Stimulated activated naive B cell treated with anti-CD40 and anti-IgM and Interleukin-4, amounts not matched to agents 10 μg/mL and 1 μg/mL and 100 μg/mL, for 72 hours (primary cell): ENCODE data around the gene CMTM3.

ENCODE experiments used
- ATAC-seq, 2 donors: fragments of 150-1000 bp; cut with Tn5 transposase; replicated peaks; 2 replicates each; pipeline ENCODE4 v1.10.0; 2021; ENCODE audit warnings: moderate library complexity in 1 of 2
- DNase-seq: peaks from one replicate; pipeline ENCODE4 v3.0.0; 2021
- H3K27ac Mint-ChIP-seq: one replicate; pipeline ENCODE4 v1.8.0; 2022; ENCODE audit warnings: mild to moderate bottlenecking, mixed read lengths
- H3K27me3 Mint-ChIP-seq, 2 donors: one replicate each; pipeline ENCODE4 v1.8.0; 2022; ENCODE audit warnings: mixed read lengths in 2 of 2
- H3K36me3 Mint-ChIP-seq, 2 donors: one replicate each; pipeline ENCODE4 v1.8.0; 2022; ENCODE audit warnings: mixed read lengths in 2 of 2, mild to moderate bottlenecking in 1 of 2
- H3K4me1 Mint-ChIP-seq, 2 donors: one replicate each; pipeline ENCODE4 v1.8.0; 2022; ENCODE audit warnings: mixed read lengths in 2 of 2, mild to moderate bottlenecking in 1 of 2
- H3K4me3 Mint-ChIP-seq, 2 donors: one replicate each; pipeline ENCODE4 v1.8.0; 2022; ENCODE audit warnings: mild to moderate bottlenecking in 2 of 2, mixed read lengths in 2 of 2, moderate library complexity in 1 of 2
- H3K9me3 Mint-ChIP-seq, 2 donors: one replicate each; pipeline ENCODE4 v1.8.0; 2022; ENCODE audit warnings: mixed read lengths in 2 of 2, mild to moderate bottlenecking in 1 of 2

Gene CMTM3

DNA sequence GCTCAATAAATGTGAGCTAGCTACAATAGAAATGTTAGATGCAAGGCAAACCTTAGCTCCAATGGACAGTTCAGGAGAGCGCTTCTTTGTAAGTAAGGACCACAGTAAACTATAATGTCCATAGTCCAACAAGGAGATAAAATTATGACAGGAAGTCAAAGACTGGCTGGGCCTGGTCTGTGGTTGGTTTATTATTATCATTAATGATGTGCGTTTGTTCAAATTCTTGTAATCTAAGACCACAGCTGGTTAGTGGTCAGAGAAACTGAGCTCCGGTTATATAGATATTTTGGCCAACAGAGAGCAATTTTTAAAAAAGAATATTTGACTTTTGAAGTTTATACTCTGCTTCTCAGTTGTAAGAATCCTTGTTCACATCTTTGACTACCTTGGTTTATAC lies 30.0 kb upstream of the CMTM3 start:
- peaks cover 34 to 37% of the 10 kb centered on the region in 2 donors for H3K27me3 Mint-ChIP-seq
- DNase-seq (no peak), ATAC-seq (no peak)
- peaks cover 17 to 24% of the 10 kb centered on the region in 2 donors for H3K4me1 Mint-ChIP-seq
- H3K9me3 Mint-ChIP-seq: no peaks in the 10 kb centered on the region
- no peak overlapping the region for H3K27ac Mint-ChIP-seq
- peaks cover 0 to 5% of the 10 kb centered on the region in 2 donors for H3K36me3 Mint-ChIP-seq
- H3K4me3 Mint-ChIP-seq: no peak overlapping the region

DNA sequence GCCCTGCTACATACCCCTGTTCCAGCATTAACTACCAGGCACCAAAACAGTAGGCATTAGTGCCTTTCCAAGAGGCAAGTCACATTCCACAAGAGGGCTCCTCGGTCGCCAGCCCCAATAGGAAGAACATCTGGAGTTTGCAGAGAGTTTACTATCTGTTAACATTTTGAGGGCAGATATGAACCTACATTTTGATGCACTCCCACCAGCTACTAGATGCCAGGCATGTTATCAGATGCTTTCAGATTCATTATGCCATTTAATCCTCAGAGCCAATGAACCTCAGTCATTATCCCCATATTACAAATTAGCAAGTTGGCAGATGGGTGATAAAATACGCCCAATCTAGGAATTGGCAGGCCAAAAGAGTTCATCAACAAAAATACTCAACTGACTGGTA lies 29.4 kb upstream of the CMTM3 start:
- H3K36me3 Mint-ChIP-seq: peaks cover 0 to 5% of the 10 kb centered on the region in 2 donors
- H3K4me3 Mint-ChIP-seq: no peak overlapping the region
- H3K27ac Mint-ChIP-seq: no peak overlapping the region
- peaks cover 17 to 25% of the 10 kb centered on the region in 2 donors for H3K4me1 Mint-ChIP-seq
- peaks cover 39 to 43% of the 10 kb centered on the region in 2 donors for H3K27me3 Mint-ChIP-seq
- DNase-seq (no peak), ATAC-seq (no peak)
- no peaks in the 10 kb centered on the region for H3K9me3 Mint-ChIP-seq

DNA sequence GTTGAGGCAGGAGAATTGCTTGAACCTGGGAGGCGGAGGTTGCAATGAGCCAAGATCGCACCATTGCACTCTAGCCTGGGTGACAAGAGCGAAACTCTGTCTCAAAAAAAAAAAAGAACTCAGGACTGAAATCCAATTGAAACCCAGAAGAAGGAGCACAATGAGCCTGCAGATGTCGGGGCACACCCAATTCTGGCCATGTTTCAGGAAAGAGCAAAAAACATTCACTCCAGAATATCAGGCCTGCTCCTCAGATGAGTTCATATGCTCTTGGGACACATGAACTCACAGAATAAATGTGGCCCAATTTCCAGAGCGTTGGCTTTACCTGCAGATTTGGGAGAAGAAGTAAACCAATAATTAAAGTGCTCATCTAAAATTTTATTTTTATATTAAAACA lies 28.2 kb upstream of the CMTM3 start:
- Mint-ChIP-seq H3K27me3 (peaks cover 42 to 52% of the 10 kb centered on the region in 2 donors), H3K9me3 (no peaks in the 10 kb centered on the region), H3K4me3 (no peak overlapping the region), H3K27ac (no peak overlapping the region), H3K4me1 (peaks cover 23 to 25% of the 10 kb centered on the region in 2 donors), H3K36me3 (peaks cover 0 to 5% of the 10 kb centered on the region in 2 donors)
- ATAC-seq: no peak
- no peak for DNase-seq

DNA sequence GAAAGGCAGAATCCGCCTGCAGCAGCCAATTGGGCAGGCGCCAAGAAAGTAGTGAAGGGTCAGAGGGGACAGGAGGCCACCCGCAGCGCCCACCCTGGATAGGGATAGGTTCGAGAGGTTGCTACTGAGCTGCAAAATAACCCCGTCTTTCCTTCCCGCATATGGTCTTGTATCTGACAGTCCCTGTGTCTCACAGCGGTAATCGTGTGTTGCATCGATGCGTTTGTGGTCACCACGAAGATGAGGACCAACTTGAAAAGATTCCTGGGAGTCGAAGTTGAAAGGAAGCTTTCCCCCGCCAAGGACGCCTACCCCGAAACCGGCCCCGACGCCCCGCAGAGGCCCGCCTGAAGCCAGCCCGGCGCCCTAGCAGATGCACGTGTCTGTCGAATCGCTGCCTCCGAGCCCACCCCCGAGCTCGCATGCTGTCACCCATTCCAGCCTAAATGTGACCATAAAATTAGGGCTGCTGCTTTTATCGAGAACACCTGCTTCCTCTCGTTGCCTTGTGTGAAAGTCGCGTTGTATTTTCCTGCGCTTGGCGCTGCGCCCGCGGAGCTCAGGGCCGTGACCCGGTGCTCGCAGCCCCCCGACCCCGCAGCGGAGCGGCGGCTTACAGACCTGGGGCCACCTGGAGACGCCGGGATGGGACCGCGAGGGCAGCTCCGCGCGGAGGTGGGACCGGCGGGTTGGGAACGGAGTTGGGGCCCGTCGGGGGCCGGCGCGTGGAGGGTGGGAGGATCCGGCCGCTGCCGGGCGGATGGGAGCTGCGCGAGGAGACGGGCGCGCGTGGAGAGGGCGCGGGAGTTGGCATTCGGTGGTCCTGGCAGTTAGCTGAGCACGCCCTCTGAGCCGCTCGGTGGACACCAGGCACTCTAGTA lies 25.6 kb upstream of the CMTM3 start, which contains the start of gene CMTM2:
TSS of gene CMTM2 (plus strand) at position 813 of the 881 bp plus-strand sequence. CDS start 145 bp downstream, outside the sequence.
- Mint-ChIP-seq H3K36me3 (no peaks in the 10 kb centered on the region), H3K4me3 (peak within 1 kb of the TSS; percentile 71 to 73), H3K27me3 (peaks cover 50 to 60% of the 10 kb centered on the region in 2 donors), H3K9me3 (peaks cover 0 to 1% of the 10 kb centered on the region in 2 donors), H3K4me1 (peaks cover 17 to 22% of the 10 kb centered on the region in 2 donors), H3K27ac (no peak within 1 kb of the TSS)
- DNase-seq: no peak
- ATAC-seq: peak; percentile 34 to 58

DNA sequence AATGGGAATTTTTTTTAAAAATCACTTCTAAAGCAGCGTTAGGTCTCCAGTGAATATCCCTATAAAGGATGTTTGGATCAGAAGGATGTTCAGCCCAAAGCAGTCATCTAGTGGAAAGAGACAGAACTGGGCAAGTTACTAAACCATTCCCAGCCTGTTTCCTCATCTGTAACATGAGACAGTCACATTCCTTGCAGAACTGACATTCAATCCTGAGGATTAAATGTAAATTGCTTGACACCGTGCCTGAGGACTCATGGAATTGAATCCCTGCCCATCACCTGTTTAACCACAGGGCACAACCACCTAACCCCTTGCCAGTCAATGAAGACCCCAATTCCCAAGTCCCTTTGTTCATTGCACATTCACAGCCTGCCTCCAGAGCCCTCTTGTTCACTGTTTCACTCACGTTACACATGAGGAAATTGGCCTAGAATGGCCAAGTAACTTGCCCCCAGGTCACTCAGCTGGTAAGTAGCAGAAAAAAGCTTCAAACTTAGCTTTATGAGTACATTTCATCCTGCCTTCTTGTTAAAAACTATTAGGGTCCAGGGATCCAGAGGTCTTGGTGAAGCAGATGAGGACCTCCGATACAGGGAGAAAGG lies 23.8 kb upstream of the CMTM3 start:
- ATAC-seq (no peak), DNase-seq (no peak)
- Mint-ChIP-seq H3K9me3 (peaks cover 0 to 1% of the 10 kb centered on the region in 2 donors), H3K4me1 (peaks cover 21% of the 10 kb centered on the region in 2 donors), H3K27me3 (peaks cover 59 to 62% of the 10 kb centered on the region in 2 donors), H3K27ac (no peak overlapping the region), H3K36me3 (no peaks in the 10 kb centered on the region), H3K4me3 (no peak overlapping the region)

DNA sequence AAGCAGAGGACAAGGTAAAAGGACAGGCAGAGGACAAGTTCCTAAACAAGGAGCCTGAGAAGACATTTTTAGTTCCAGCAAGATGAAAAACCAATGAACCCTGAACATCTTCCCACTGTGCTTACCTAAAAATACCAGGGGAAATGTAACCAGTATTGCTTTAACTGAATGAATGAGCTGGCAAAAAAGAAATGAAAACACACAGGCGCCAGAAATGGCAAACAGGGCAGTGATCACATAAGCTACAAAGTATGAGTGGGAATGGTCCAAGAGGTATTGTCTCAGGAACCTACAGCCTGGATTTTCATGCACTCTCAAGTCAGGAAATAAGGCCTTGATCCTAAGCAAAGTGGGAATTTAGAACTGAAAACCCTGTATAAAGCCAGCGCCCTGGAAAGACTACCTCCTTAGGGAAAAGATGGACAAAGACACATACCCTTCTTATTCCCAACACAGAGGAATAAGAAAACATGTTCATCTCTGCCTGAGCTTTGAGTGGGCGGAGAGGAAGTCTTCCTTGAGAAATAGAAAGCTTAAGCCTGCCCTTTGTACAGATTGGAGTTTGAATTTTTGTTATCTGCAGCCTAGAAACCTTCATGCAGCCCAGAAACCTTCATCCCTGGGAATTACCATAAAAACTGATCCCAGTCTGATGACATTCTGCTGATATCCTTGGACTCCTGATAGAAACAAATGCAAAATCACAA lies 23.1 kb upstream of the CMTM3 start:
- peak in 1 of 2 donors; percentile 16 for ATAC-seq
- Mint-ChIP-seq H3K9me3 (peaks cover 0 to 1% of the 10 kb centered on the region in 2 donors), H3K27me3 (peaks cover 60 to 62% of the 10 kb centered on the region in 2 donors), H3K36me3 (no peaks in the 10 kb centered on the region), H3K27ac (no peak overlapping the region), H3K4me1 (peaks cover 26 to 28% of the 10 kb centered on the region in 2 donors), H3K4me3 (no peak overlapping the region)
- no peak for DNase-seq

DNA sequence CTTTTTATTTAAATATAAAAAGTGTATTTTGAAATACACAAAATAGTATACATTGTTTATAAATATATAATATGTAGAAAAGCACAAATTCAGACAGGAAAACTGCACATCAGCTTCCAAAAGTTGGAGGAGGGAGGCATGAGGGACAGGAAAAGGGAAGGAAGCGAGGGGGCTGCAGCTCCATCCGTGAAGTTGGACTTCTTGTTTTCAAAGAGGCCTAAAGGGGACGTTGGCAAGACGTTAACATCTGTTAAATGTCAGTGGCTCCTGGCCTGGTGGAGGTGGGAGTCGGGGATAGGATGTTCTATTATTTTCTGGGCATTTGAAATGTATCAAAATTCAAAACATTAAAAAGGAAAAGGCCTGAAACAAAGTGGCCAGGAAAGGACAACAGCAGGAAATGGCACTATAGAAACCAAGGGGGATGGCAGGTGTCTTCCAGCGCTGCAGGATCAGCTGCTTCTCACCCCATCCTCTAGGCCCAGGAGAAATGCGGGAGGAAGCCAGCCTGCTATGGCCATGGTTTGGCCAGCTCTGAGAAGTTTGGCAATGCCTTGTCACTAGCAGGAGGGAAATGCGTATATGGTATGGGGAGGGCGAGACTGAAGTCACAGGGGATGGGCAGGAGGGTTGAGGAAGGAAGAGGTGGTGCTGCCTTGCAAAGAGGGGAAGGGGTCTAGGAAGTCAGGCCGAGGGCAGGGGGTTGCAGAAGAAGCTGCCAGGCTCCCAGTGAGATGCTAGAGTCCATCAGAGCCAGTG lies 18.8 kb upstream of the CMTM3 start:
- Mint-ChIP-seq H3K4me3 (peak overlapping the region in 1 of 2 donors; percentile 3), H3K27me3 (peaks cover 26 to 37% of the 10 kb centered on the region in 2 donors), H3K4me1 (peaks cover 33 to 50% of the 10 kb centered on the region in 2 donors), H3K36me3 (no peaks in the 10 kb centered on the region), H3K9me3 (peaks cover 0 to 1% of the 10 kb centered on the region in 2 donors), H3K27ac (peak overlapping the region; percentile 47)
- ATAC-seq (no peak), DNase-seq (no peak)

DNA sequence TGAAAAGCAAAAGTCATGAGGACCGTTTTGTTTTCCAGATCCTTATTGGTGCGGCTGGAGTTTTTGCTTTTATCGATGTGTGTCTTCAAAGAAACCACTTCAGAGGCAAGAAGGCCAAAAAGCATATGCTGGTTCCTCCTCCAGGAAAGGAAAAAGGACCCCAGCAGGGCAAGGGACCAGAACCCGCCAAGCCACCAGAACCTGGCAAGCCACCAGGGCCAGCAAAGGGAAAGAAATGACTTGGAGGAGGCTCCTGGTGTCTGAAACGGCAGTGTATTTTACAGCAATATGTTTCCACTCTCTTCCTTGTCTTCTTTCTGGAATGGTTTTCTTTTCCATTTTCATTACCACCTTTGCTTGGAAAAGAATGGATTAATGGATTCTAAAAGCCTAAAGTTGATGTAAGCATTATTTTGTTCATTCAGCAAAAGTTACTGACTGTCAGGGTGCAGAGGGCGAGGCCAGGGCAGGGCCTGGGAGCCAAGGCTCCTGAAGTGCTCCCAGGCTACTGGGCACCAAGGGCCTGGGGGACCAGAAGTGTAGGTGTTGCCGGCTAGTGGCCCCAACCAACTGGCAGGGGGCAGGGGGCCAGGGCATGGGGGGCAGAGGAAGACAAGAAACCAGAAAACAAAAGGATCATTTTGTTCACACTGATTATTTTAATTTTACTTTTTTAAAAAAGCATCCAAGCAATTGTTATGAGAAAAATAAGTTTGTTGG lies 16.5 kb upstream of the CMTM3 start:
- DNase-seq (no peak), ATAC-seq (no peak)
- Mint-ChIP-seq H3K27ac (no peak overlapping the region), H3K4me3 (peak overlapping the region in 1 of 2 donors; percentile 76), H3K36me3 (no peaks in the 10 kb centered on the region), H3K9me3 (no peaks in the 10 kb centered on the region), H3K4me1 (peaks cover 26 to 52% of the 10 kb centered on the region in 2 donors), H3K27me3 (peaks cover 17 to 38% of the 10 kb centered on the region in 2 donors)

DNA sequence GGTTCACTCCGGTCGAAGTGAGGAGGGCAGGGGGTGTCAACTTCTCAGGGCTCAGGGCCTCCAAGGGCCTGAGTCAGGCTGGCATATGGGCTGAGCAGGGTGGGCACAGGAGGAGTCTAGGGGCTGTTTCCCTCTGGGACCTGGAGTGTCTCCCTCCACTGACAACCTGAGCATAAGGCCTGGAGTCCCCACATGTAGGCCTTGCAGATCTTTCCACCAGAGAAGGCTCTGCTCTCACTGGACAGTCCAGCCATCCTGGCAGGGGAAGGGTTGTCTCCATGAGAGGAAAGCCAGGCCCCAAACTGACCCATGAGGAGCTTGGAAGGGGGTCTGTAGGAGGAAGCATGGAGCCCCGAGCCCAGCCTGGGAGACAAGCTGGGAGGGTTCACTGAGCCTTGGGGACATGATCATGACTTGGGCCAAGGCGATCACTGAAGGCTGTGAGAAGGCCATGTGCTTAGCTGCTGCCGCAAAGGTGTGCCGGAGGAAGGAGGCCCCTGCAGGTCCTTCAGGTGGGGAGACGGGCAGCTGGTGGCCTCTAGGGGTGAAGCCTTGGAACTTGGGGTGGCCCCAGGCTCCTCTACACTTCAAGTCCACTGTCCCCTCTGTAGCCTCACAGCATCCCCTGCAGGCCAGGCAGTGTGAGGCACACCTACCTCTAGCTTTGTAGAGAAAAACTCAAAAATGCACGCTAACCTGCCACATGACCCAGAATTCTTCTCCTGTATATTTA lies 15.4 kb upstream of the CMTM3 start:
- H3K27ac Mint-ChIP-seq: no peak overlapping the region
- peak overlapping the region; percentile 49 to 50 for H3K4me3 Mint-ChIP-seq
- peak; percentile 90 to 94 for ATAC-seq
- DNase-seq: no peak
- H3K9me3 Mint-ChIP-seq: peaks cover 0 to 2% of the 10 kb centered on the region in 2 donors
- H3K27me3 Mint-ChIP-seq: peaks cover 17 to 38% of the 10 kb centered on the region in 2 donors
- peaks cover 26 to 53% of the 10 kb centered on the region in 2 donors for H3K4me1 Mint-ChIP-seq
- no peaks in the 10 kb centered on the region for H3K36me3 Mint-ChIP-seq

DNA sequence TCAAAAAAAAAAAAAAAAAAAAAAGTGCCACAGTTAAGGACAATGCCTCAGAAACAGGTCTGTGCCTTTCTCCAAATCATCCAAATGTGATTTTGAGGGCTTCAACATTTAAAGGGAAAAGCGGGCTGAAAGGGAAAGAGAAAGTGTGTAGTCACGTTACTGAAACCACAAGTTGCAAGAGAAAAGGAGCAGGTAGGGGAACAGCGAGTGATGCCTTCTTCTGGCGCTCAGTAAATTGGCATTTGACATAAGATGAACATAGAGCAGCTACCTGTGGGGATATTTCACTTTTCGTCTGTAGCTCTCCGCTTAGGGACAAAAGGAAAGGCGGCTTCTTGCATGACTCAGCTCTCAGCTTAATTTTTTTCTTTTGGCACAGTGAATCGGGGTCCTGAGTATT lies 14.2 kb upstream of the CMTM3 start:
- no peaks in the 10 kb centered on the region for H3K36me3 Mint-ChIP-seq
- peaks cover 12 to 36% of the 10 kb centered on the region in 2 donors for H3K27me3 Mint-ChIP-seq
- H3K9me3 Mint-ChIP-seq: peaks cover 0 to 2% of the 10 kb centered on the region in 2 donors
- peak overlapping the region; percentile 72 to 82 for H3K4me3 Mint-ChIP-seq
- ATAC-seq: no peak
- no peak for DNase-seq
- H3K4me1 Mint-ChIP-seq: peaks cover 34 to 63% of the 10 kb centered on the region in 2 donors
- peak overlapping the region; percentile 0 for H3K27ac Mint-ChIP-seq

DNA sequence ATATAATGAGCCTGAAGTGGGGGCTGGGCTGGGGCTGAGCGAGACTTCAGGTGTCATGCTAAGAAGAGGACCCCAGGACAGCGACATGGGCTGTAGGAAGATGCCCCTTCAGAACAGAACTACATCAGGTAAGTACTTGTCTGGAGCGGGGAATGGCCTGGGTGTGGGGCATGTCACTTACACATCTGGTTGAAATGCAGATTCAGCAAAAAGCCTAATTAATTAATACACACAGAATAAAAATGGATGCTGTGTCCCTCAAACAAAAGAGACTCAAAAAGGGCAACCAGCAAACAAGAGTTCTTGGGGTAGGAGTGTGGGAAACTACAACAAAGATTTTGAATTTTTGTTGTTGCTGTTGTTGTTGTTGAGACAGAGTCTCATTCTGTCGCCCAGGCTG lies 13.5 kb upstream of the CMTM3 start:
- Mint-ChIP-seq H3K4me1 (peaks cover 27 to 56% of the 10 kb centered on the region in 2 donors), H3K36me3 (no peaks in the 10 kb centered on the region), H3K27me3 (peaks cover 5 to 30% of the 10 kb centered on the region in 2 donors), H3K9me3 (peaks cover 0 to 2% of the 10 kb centered on the region in 2 donors), H3K4me3 (no peak overlapping the region), H3K27ac (no peak overlapping the region)
- ATAC-seq: no peak
- DNase-seq: no peak

DNA sequence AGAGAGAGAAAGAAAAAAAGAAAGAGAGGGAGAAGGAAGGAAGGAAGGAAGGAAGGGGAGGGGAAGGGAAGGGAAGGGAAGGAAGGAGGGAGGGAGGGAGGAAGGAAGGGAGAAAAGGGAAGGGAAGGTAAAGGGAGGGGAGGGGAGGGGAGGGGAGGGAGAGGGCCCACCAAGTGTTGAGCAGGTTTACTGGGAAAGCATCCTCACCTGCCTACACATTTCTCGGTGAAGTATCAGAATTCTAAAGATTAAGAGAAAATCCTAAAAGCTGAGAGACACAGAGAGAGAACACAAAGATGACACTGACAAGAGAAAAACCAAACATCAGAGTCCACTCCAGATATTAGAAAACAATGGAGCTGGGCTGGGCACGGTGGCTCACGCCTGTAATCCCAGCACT lies 12.3 kb upstream of the CMTM3 start:
- peaks cover 0 to 2% of the 10 kb centered on the region in 2 donors for H3K9me3 Mint-ChIP-seq
- no peak overlapping the region for H3K27ac Mint-ChIP-seq
- no peak for ATAC-seq
- H3K4me1 Mint-ChIP-seq: peaks cover 22 to 52% of the 10 kb centered on the region in 2 donors
- peaks cover 6 to 24% of the 10 kb centered on the region in 2 donors for H3K27me3 Mint-ChIP-seq
- no peak overlapping the region for H3K4me3 Mint-ChIP-seq
- no peaks in the 10 kb centered on the region for H3K36me3 Mint-ChIP-seq
- no peak for DNase-seq
